C4-2B (cell line): ENCODE measurements around the gene TMEM225B.
"Not testable (repeated sequence)": the region's sequence is repeated elsewhere in the genome, so short reads cannot be mapped to it uniquely, and the experiment has no call there.

Source experiments
- H3K27ac ChIP-seq: fragments of 450-650 bp; 2 replicates; pipeline ENCODE4 v1.5.1; 2017
- ZFX ChIP-seq: fragments of 450-650 bp; IDR thresholded peaks from 2 replicates; pipeline ENCODE4 v1.6.1; 2017
- TF ChIP-seq, protein P1 (sequence below): fragments of 450-650 bp; conservative IDR thresholded peaks from 2 replicates; pipeline ENCODE4 v1.5.1; 2017; ENCODE audit warnings: mild to moderate bottlenecking

TMEM225B gene

GRCh38 chr7:99652671-99653070 lies 54.6 kb downstream of the TMEM225B start:
- TF ChIP-seq, protein P1, sequence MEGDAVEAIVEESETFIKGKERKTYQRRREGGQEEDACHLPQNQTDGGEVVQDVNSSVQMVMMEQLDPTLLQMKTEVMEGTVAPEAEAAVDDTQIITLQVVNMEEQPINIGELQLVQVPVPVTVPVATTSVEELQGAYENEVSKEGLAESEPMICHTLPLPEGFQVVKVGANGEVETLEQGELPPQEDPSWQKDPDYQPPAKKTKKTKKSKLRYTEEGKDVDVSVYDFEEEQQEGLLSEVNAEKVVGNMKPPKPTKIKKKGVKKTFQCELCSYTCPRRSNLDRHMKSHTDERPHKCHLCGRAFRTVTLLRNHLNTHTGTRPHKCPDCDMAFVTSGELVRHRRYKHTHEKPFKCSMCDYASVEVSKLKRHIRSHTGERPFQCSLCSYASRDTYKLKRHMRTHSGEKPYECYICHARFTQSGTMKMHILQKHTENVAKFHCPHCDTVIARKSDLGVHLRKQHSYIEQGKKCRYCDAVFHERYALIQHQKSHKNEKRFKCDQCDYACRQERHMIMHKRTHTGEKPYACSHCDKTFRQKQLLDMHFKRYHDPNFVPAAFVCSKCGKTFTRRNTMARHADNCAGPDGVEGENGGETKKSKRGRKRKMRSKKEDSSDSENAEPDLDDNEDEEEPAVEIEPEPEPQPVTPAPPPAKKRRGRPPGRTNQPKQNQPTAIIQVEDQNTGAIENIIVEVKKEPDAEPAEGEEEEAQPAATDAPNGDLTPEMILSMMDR: no peak
- TF ChIP-seq ZFX: no peak
- no peak overlapping the region for H3K27ac ChIP-seq

- not testable (repeated sequence) for H3K27ac ChIP-seq
These were observed 55.2 kb downstream of the TMEM225B start for GRCh38 chr7:99653269-99653668.

- no peak for TF ChIP-seq ZFX
- H3K27ac ChIP-seq: no peak overlapping the region
These were observed 55.7 kb downstream of the TMEM225B start for GRCh38 chr7:99653754-99654153.

- not testable (repeated sequence) for H3K27ac ChIP-seq
These were observed 56.6 kb downstream of the TMEM225B start for GRCh38 chr7:99654626-99655025.

DNA sequence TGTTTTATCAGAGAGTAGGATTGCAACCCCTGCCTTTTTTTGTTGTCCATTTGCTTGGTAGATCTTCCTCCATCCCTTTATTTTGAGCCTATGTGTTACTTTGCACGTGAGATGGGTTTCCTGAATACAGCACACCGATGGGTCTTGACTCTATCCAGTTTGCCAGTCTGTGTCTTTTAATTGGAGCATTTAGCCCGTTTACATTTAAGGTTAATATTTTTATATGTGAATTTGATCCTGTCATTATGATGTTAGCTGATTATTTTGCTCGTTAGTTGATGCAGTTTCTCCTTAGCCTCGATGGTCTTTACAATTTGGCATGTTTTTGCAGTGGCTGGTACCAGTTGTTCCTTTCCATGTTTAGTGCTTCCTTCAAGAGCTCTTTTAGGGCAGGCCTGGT lies 59.8 kb downstream of the TMEM225B start:
- not testable (repeated sequence) for H3K27ac ChIP-seq
